GM23338 (cell line): Measurements from ENCODE around the gene CX3CL1.

ENCODE experiments used
- CREB1 ChIP-seq: fragments of 250-450 bp; sonication (Bioruptor Pico); IDR thresholded peaks from 2 replicates; pipeline ENCODE4 v1.5.0; 2020; ENCODE audit warnings: low read depth, mild to moderate bottlenecking, moderate library complexity
- EZH2 ChIP-seq: fragments of 200-600 bp; sonication (generic); IDR thresholded peaks from one replicate; pipeline ENCODE4 v1.8.0; 2017; ENCODE audit warnings: antibody characterized with exemption, mild to moderate bottlenecking, low read depth; ENCODE audit not compliant: unreplicated experiment
- EZH2phosphoT487 ChIP-seq: fragments of 200-600 bp; sonication (generic); IDR thresholded peaks from one replicate; pipeline ENCODE4 v1.8.1; 2018; ENCODE audit warnings: antibody characterized with exemption; ENCODE audit not compliant: unreplicated experiment
- JUNB ChIP-seq: IDR thresholded peaks from one replicate; pipeline ENCODE4 v1.6.1; 2016; ENCODE audit warnings: antibody characterized with exemption; ENCODE audit not compliant: unreplicated experiment
- NANOG ChIP-seq: IDR thresholded peaks from 2 replicates; pipeline ENCODE4 v1.6.1; 2016; ENCODE audit warnings: antibody characterized with exemption, borderline replicate concordance
- POLR2AphosphoS5 ChIP-seq: IDR thresholded peaks from 2 replicates; pipeline ENCODE4 v1.6.1; 2016; ENCODE audit warnings: antibody characterized with exemption, low read depth
- ZNF114 ChIP-seq: fragments of 250-450 bp; sonication (Bioruptor Pico); IDR thresholded peaks from 2 replicates; pipeline ENCODE4 v1.5.0; 2020; ENCODE audit warnings: mild to moderate bottlenecking, moderate library complexity
- TF ChIP-seq, protein P1 (sequence below), 2 experiments: fragments of 200-600 bp in 1 of 2; sonication (generic) in 1 of 2; conservative IDR thresholded peaks; 2 replicates each; pipeline versions ENCODE4 v1.5.1 to v1.6.1; 2016 to 2017; ENCODE audit warnings: antibody characterized with exemption in 2 of 2, low read depth in 2 of 2, mild to moderate bottlenecking in 2 of 2, moderate library complexity in 1 of 2
- TF ChIP-seq, protein P2 (sequence below): fragments of 250-450 bp; sonication (Bioruptor Pico); IDR thresholded peaks from 2 replicates; pipeline ENCODE4 v1.5.0; 2020; ENCODE audit warnings: mild to moderate bottlenecking, moderate library complexity
- TF ChIP-seq, protein P3 (sequence below): IDR thresholded peaks from one replicate; pipeline ENCODE4 v1.6.1; 2018; ENCODE audit warnings: antibody characterized with exemption; ENCODE audit not compliant: unreplicated experiment

DNA sequence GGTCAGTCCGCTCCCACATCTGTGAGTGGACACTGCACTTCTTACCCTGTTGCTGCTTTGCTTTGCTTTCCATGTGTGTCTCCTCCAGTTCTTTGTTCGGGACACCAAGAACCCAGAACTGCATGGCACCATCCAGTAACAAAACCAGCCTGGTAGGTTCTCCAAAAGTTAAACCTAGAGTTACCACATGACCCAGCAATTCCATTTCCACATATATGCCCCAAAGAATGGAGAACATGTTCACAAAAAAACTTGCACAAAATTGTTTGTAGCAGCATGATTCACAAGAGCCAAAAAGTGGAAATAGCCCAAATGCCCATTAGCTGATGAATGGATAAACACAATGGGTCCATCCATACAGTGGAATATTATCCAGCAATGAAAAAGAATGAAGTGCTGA is 24.0 kb upstream of the CX3CL1 start:
- TF ChIP-seq EZH2phosphoT487 = no peak
- TF ChIP-seq, protein P1, sequence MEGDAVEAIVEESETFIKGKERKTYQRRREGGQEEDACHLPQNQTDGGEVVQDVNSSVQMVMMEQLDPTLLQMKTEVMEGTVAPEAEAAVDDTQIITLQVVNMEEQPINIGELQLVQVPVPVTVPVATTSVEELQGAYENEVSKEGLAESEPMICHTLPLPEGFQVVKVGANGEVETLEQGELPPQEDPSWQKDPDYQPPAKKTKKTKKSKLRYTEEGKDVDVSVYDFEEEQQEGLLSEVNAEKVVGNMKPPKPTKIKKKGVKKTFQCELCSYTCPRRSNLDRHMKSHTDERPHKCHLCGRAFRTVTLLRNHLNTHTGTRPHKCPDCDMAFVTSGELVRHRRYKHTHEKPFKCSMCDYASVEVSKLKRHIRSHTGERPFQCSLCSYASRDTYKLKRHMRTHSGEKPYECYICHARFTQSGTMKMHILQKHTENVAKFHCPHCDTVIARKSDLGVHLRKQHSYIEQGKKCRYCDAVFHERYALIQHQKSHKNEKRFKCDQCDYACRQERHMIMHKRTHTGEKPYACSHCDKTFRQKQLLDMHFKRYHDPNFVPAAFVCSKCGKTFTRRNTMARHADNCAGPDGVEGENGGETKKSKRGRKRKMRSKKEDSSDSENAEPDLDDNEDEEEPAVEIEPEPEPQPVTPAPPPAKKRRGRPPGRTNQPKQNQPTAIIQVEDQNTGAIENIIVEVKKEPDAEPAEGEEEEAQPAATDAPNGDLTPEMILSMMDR (conservative IDR thresholded peaks at IDR 0.05; ENCODE audit: low read depth in 2 of 2) = no peak
- no peak for TF ChIP-seq JUNB
- no peak for TF ChIP-seq ZNF114
- no peak for TF ChIP-seq POLR2AphosphoS5
- TF ChIP-seq CREB1 (CRISPR knock-in tag) = no peak
- TF ChIP-seq, protein P2, sequence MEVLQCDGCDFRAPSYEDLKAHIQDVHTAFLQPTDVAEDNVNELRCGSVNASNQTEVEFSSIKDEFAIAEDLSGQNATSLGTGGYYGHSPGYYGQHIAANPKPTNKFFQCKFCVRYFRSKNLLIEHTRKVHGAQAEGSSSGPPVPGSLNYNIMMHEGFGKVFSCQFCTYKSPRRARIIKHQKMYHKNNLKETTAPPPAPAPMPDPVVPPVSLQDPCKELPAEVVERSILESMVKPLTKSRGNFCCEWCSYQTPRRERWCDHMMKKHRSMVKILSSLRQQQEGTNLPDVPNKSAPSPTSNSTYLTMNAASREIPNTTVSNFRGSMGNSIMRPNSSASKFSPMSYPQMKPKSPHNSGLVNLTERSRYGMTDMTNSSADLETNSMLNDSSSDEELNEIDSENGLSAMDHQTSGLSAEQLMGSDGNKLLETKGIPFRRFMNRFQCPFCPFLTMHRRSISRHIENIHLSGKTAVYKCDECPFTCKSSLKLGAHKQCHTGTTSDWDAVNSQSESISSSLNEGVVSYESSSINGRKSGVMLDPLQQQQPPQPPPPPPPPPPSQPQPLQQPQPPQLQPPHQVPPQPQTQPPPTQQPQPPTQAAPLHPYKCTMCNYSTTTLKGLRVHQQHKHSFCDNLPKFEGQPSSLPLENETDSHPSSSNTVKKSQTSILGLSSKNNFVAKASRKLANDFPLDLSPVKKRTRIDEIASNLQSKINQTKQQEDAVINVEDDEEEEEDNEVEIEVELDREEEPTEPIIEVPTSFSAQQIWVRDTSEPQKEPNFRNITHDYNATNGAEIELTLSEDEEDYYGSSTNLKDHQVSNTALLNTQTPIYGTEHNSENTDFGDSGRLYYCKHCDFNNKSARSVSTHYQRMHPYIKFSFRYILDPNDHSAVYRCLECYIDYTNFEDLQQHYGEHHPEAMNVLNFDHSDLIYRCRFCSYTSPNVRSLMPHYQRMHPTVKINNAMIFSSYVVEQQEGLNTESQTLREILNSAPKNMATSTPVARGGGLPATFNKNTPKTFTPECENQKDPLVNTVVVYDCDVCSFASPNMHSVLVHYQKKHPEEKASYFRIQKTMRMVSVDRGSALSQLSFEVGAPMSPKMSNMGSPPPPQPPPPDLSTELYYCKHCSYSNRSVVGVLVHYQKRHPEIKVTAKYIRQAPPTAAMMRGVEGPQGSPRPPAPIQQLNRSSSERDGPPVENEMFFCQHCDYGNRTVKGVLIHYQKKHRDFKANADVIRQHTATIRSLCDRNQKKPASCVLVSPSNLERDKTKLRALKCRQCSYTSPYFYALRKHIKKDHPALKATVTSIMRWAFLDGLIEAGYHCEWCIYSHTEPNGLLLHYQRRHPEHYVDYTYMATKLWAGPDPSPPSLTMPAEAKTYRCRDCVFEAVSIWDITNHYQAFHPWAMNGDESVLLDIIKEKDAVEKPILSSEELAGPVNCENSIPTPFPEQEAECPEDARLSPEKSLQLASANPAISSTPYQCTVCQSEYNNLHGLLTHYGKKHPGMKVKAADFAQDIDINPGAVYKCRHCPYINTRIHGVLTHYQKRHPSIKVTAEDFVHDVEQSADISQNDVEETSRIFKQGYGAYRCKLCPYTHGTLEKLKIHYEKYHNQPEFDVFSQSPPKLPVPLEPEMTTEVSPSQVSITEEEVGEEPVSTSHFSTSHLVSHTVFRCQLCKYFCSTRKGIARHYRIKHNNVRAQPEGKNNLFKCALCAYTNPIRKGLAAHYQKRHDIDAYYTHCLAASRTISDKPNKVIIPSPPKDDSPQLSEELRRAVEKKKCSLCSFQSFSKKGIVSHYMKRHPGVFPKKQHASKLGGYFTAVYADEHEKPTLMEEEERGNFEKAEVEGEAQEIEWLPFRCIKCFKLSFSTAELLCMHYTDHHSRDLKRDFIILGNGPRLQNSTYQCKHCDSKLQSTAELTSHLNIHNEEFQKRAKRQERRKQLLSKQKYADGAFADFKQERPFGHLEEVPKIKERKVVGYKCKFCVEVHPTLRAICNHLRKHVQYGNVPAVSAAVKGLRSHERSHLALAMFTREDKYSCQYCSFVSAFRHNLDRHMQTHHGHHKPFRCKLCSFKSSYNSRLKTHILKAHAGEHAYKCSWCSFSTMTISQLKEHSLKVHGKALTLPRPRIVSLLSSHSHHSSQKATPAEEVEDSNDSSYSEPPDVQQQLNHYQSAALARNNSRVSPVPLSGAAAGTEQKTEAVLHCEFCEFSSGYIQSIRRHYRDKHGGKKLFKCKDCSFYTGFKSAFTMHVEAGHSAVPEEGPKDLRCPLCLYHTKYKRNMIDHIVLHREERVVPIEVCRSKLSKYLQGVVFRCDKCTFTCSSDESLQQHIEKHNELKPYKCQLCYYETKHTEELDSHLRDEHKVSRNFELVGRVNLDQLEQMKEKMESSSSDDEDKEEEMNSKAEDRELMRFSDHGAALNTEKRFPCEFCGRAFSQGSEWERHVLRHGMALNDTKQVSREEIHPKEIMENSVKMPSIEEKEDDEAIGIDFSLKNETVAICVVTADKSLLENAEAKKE (CRISPR knock-in tag) = no peak
- no peak for TF ChIP-seq EZH2
- TF ChIP-seq, protein P3, sequence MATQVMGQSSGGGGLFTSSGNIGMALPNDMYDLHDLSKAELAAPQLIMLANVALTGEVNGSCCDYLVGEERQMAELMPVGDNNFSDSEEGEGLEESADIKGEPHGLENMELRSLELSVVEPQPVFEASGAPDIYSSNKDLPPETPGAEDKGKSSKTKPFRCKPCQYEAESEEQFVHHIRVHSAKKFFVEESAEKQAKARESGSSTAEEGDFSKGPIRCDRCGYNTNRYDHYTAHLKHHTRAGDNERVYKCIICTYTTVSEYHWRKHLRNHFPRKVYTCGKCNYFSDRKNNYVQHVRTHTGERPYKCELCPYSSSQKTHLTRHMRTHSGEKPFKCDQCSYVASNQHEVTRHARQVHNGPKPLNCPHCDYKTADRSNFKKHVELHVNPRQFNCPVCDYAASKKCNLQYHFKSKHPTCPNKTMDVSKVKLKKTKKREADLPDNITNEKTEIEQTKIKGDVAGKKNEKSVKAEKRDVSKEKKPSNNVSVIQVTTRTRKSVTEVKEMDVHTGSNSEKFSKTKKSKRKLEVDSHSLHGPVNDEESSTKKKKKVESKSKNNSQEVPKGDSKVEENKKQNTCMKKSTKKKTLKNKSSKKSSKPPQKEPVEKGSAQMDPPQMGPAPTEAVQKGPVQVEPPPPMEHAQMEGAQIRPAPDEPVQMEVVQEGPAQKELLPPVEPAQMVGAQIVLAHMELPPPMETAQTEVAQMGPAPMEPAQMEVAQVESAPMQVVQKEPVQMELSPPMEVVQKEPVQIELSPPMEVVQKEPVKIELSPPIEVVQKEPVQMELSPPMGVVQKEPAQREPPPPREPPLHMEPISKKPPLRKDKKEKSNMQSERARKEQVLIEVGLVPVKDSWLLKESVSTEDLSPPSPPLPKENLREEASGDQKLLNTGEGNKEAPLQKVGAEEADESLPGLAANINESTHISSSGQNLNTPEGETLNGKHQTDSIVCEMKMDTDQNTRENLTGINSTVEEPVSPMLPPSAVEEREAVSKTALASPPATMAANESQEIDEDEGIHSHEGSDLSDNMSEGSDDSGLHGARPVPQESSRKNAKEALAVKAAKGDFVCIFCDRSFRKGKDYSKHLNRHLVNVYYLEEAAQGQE = no peak
- TF ChIP-seq NANOG = no peak
